ENCODE measurements around the gene CDK18.

The CDK18 gene

GRCh38 chr1:205575294-205575885, 70.9 kb downstream of the CDK18 start:
- H2AFZ ChIP-seq (ENCODE audit: low read depth) = no peak overlapping the region
- H3K36me3 ChIP-seq (ENCODE audit: insufficient read depth) = no peaks in the 10 kb centered on the region
- no peak overlapping the region for H3K4me3 ChIP-seq (IDR thresholded peaks at IDR 0.05; ENCODE audit: insufficient read depth, low read depth, low read length)
- no peak overlapping the region for H3K9ac ChIP-seq
- TF ChIP-seq CTCF (conservative IDR thresholded peaks at IDR 0.05; ENCODE audit: low read depth, low read length) = no peak
- peaks cover 28% of the 10 kb centered on the region; the same call in 1 of the 2 replicates for H3K27me3 ChIP-seq (ENCODE audit: insufficient read depth, low read depth)
- H3K79me2 ChIP-seq (ENCODE audit: insufficient read depth, low read depth) = no peaks in the 10 kb centered on the region
- no peaks in the 10 kb centered on the region for H3K4me1 ChIP-seq (ENCODE audit: low read depth, poor library complexity, severe bottlenecking)
- H3K27ac ChIP-seq = no peak overlapping the region
- no peaks in the 10 kb centered on the region for H4K20me1 ChIP-seq (ENCODE audit: insufficient read depth)
- H3K4me2 ChIP-seq = no peak overlapping the region

- Histone ChIP-seq H3K9ac (no peak overlapping the region), H4K20me1 (ENCODE audit: insufficient read depth) (no peaks in the 10 kb centered on the region), H3K4me3 (IDR thresholded peaks at IDR 0.05; ENCODE audit: insufficient read depth, low read depth, low read length) (no peak overlapping the region), H3K4me1 (ENCODE audit: low read depth, poor library complexity, severe bottlenecking) (no peaks in the 10 kb centered on the region), H3K36me3 (ENCODE audit: insufficient read depth) (no peaks in the 10 kb centered on the region), H3K79me2 (ENCODE audit: insufficient read depth, low read depth) (no peaks in the 10 kb centered on the region), H3K4me2 (no peak overlapping the region), H3K27ac (no peak overlapping the region), H2AFZ (ENCODE audit: low read depth) (no peak overlapping the region), H3K27me3 (ENCODE audit: insufficient read depth, low read depth) (peaks cover 21% of the 10 kb centered on the region; the same call in 1 of the 2 replicates)
- no peak for TF ChIP-seq CTCF (conservative IDR thresholded peaks at IDR 0.05; ENCODE audit: low read depth, low read length)
Observed at GRCh38 chr1:205576011-205576410, 71.5 kb downstream of the CDK18 start.

GRCh38 chr1:205576805-205577761, 72.6 kb downstream of the CDK18 start:
- H3K27me3 ChIP-seq (ENCODE audit: insufficient read depth, low read depth) = peaks cover 19% of the 10 kb centered on the region; the same call in 1 of the 2 replicates

More at GRCh38 chr1:205576805-205577761, 72.6 kb downstream of the CDK18 start:
- H3K27ac ChIP-seq = no peak overlapping the region
- no peak overlapping the region for H3K4me2 ChIP-seq
- H3K9ac ChIP-seq = no peak overlapping the region
- no peak overlapping the region for H2AFZ ChIP-seq (ENCODE audit: low read depth)
- no peaks in the 10 kb centered on the region for H3K4me1 ChIP-seq (ENCODE audit: low read depth, poor library complexity, severe bottlenecking)
- H3K79me2 ChIP-seq (ENCODE audit: insufficient read depth, low read depth) = no peaks in the 10 kb centered on the region
- H3K36me3 ChIP-seq (ENCODE audit: insufficient read depth) = no peaks in the 10 kb centered on the region
- no peak for TF ChIP-seq CTCF (conservative IDR thresholded peaks at IDR 0.05; ENCODE audit: low read depth, low read length)
- no peaks in the 10 kb centered on the region for H4K20me1 ChIP-seq (ENCODE audit: insufficient read depth)
- no peak overlapping the region for H3K4me3 ChIP-seq (IDR thresholded peaks at IDR 0.05; ENCODE audit: insufficient read depth, low read depth, low read length)
